ENCODE data around the gene SLC29A1. TPM values are rescaled to one million over a fixed set of nuclear protein-coding genes. Genes with fewer than 3 reads are reported as not detected.

The SLC29A1 gene
- total and polyA plus RNA-seq, 4 donors: 19.1 to 42.7 (median 26.4) TPM

DNA sequence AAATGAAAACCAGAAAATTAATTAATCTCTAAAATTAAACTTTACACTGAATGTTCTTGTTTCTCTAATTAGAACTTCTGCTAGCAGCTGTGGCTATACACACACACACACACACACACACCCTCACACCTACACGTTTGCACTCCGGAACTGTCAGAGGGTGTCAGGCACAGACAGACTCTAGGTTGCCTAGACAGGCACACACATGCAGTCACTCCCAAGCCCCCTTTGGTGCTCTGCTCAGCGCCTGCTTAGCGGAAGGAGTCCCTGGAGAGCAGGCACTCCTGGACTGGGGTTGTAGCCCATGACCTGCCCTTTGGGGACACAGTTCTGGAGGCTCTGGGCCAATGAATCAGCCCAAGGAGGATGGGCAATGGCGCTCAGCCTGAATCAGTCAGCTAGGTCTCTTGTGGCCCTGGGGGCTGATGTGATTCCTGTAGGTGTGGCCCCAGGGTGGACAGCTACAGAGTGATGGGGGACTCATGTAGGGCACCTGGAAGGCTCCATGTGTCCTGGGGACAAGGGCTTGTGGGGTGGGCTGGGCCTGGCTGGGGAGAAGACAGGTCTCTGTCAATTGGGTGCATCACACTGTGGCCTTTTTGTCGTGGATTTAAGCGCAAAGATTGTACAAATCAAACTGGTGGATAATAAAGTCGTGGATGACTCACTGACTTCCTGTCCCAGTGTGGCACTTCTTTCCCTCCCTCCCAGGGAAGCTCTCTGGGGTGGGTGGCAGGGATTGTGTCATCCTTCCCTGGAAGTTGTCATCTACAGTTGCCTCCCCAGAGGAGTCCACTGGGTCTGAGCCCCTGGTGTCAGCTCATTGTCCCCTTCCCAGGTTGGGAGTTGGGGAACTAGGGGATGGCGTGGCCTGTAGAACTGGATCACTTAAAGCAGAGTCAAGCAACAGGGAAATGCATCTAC is 55.6 kb downstream of the SLC29A1 start:
- ATAC-seq (ENCODE audit: insufficient read depth, low FRiP score) (no peak), DNase-seq (no peak)
- no peak for TF ChIP-seq CTCF (IDR thresholded peaks at IDR 0.05; ENCODE audit: control extremely low read depth, extremely low read depth)
- Histone ChIP-seq H3K4me3 (no peak overlapping the region), H3K4me1 (ENCODE audit: control insufficient read depth in 5 of 5, insufficient read depth in 5 of 5, low read length in 5 of 5) (peaks cover 0 to 13% (median 0%) of the 10 kb centered on the region in 5 donors), H3K36me3 (ENCODE audit: control insufficient read depth in 4 of 4, insufficient read depth in 4 of 4, low read length in 4 of 4) (no peaks in the 10 kb centered on the region), H3K27ac (ENCODE audit: low read depth in 1 of 2, low read length in 1 of 2) (no peak overlapping the region), H3K9ac (ENCODE audit: insufficient read depth in 1 of 2, low read length in 2 of 2) (no peak overlapping the region), H3K9me3 (ENCODE audit: control insufficient read depth in 4 of 4, insufficient read depth in 3 of 4, low read length in 3 of 4) (peaks cover 0 to 4% (median 0%) of the 10 kb centered on the region in 4 donors), H3K27me3 (ENCODE audit: control insufficient read depth in 3 of 3, insufficient read depth in 3 of 3, low read length in 2 of 3) (peaks cover 3 to 38% (median 7%) of the 10 kb centered on the region in 3 donors)
- WGBS, 2 donors: 59 to 76% methylated on average over 9 of the region's 9 CpGs

Small RNAs within 50 kb of the gene (small RNA-seq; reads per million reads assigned to genes)
- gene RN7SL811P (ENCODE audit: low replicate concordance): not detected

Other genes starting within 250 kb of the SLC29A1 start
- 10 to 100 TPM; 70.8 to 90.2 TPM for gene MRPL14, start 96.1 kb upstream of the SLC29A1 start, total RNA-seq
- gene MRPL14, start 96.1 kb upstream of the SLC29A1 start, polyA plus RNA-seq: 100 to 1,000 TPM; 112 to 219 TPM
- gene TMEM63B, start 96.0 kb upstream of the SLC29A1 start, total RNA-seq: 10 to 100 TPM; 93.1 to 94.5 TPM
- gene TMEM63B, start 96.0 kb upstream of the SLC29A1 start, polyA plus RNA-seq: 10 to 100 TPM; 49.0 to 83.6 TPM
- gene CAPN11, start 64.8 kb upstream of the SLC29A1 start, total RNA-seq: under 1 TPM in 1 of 2 donors, not detected in 1; 0.15 TPM
- under 1 TPM; 0.07 to 0.30 TPM for gene CAPN11, start 64.8 kb upstream of the SLC29A1 start, polyA plus RNA-seq
- not detected for gene MYMX, start 6.7 kb upstream of the SLC29A1 start, total RNA-seq
- under 1 TPM in 1 of 2 donors, not detected in 1; 0.21 TPM for gene MYMX, start 6.7 kb upstream of the SLC29A1 start, polyA plus RNA-seq
- gene HSP90AB1, start 23.5 kb downstream of the SLC29A1 start, total RNA-seq: 100 to 1,000 TPM; 458 to 700 TPM
- 100 to 1,000 TPM; 289 to 560 TPM for gene HSP90AB1, start 23.5 kb downstream of the SLC29A1 start, polyA plus RNA-seq
- 10 to 100 TPM; 29.9 to 44.4 TPM for gene SLC35B2, start 33.9 kb downstream of the SLC29A1 start, total RNA-seq
- 10 to 100 TPM; 15.0 to 39.9 TPM for gene SLC35B2, start 33.9 kb downstream of the SLC29A1 start, polyA plus RNA-seq
- gene NFKBIE, start 42.0 kb downstream of the SLC29A1 start, total RNA-seq: 10 to 100 TPM; 13.1 to 20.1 TPM
- 10 to 100 TPM; 20.7 to 40.6 TPM for gene NFKBIE, start 42.0 kb downstream of the SLC29A1 start, polyA plus RNA-seq
- gene TMEM151B, start 46.9 kb downstream of the SLC29A1 start, total RNA-seq: under 1 TPM; 0.11 to 0.21 TPM
- under 1 TPM; 0.02 to 0.04 TPM for gene TMEM151B, start 46.9 kb downstream of the SLC29A1 start, polyA plus RNA-seq
- 10 to 100 TPM; 12.8 to 13.7 TPM for gene AARS2, start 89.8 kb downstream of the SLC29A1 start, total RNA-seq
- 1 to 10 TPM; 4.8 to 6.0 TPM for gene AARS2, start 89.8 kb downstream of the SLC29A1 start, polyA plus RNA-seq
- gene SPATS1, start 119.1 kb downstream of the SLC29A1 start, total RNA-seq: 1 to 10 TPM; 3.3 to 4.4 TPM
- gene SPATS1, start 119.1 kb downstream of the SLC29A1 start, polyA plus RNA-seq: 1 to 10 TPM; 1.2 to 1.3 TPM
- 10 to 100 TPM; 13.2 to 26.8 TPM for gene CDC5L, start 164.1 kb downstream of the SLC29A1 start, total RNA-seq
- gene CDC5L, start 164.1 kb downstream of the SLC29A1 start, polyA plus RNA-seq: 1 to 10 TPM; 5.1 to 9.5 TPM

All from lung (tissue), 13 donors.